ENCODE data around the gene MYO18B.

GRCh38 chr22:26045051-26045450 lies 303.1 kb downstream of the MYO18B start:
- no peak for TF ChIP-seq CTCF (IDR thresholded peaks at IDR 0.05)
- TF ChIP-seq EZH2 (IDR thresholded peaks at IDR 0.05; ENCODE audit: borderline replicate concordance, insufficient read depth, low read depth, low read length, poor library complexity, severe bottlenecking), result no peak
